H9 (cell line): Measurements from ENCODE around the gene DEPDC5. TPM values are rescaled to one million over a fixed set of nuclear protein-coding genes. Genes with fewer than 3 reads are reported as not detected.

Source experiments
- DNase-seq: peaks from one replicate; pipeline ENCODE4 v3.0.0-alpha.2; 2017
- H2AFZ ChIP-seq: one replicate; pipeline ENCODE4 v1.6.1; 2013; ENCODE audit warnings: mild to moderate bottlenecking, low read length, control low read depth, moderate library complexity
- H2AK5ac ChIP-seq: 2 replicates; pipeline ENCODE4 v1.6.1; 2013; ENCODE audit warnings: low read length, control low read depth, mixed read lengths; ENCODE audit not compliant: insufficient read length
- H2BK120ac ChIP-seq: one replicate; pipeline ENCODE4 v1.6.1; 2013; ENCODE audit warnings: low read depth, mild to moderate bottlenecking, low read length, control low read depth, inconsistent platforms; ENCODE audit not compliant: poor library complexity, severe bottlenecking
- H2BK12ac ChIP-seq: 2 replicates; pipeline ENCODE4 v1.6.1; 2013; ENCODE audit warnings: low read length, control low read depth, mixed read lengths, low read depth; ENCODE audit not compliant: insufficient read length
- H2BK15ac ChIP-seq: 2 replicates; pipeline ENCODE4 v1.6.1; 2013; ENCODE audit warnings: low read depth, low read length, control low read depth
- H2BK20ac ChIP-seq: one replicate; pipeline ENCODE4 v1.6.1; 2013; ENCODE audit warnings: low read depth, mild to moderate bottlenecking, low read length, control low read depth, inconsistent platforms; ENCODE audit not compliant: poor library complexity, severe bottlenecking
- H2BK5ac ChIP-seq: 2 replicates; pipeline ENCODE4 v1.6.1; 2013; ENCODE audit warnings: low read length, control low read depth, mixed read lengths; ENCODE audit not compliant: insufficient read length
- H3K14ac ChIP-seq: 2 replicates; pipeline ENCODE4 v1.6.1; 2013; ENCODE audit warnings: low read length, control low read depth; ENCODE audit not compliant: insufficient read depth
- H3K18ac ChIP-seq: 2 replicates; pipeline ENCODE4 v1.6.1; 2013; ENCODE audit warnings: low read depth, mild to moderate bottlenecking, mixed read lengths, low read length, control low read depth; ENCODE audit not compliant: insufficient read length
- H3K23ac ChIP-seq: 2 replicates; pipeline ENCODE4 v1.6.1; 2013; ENCODE audit warnings: low read length, control low read depth, mixed read lengths, low read depth; ENCODE audit not compliant: insufficient read length
- H3K23me2 ChIP-seq: 2 replicates; pipeline ENCODE4 v1.6.1; 2013; ENCODE audit warnings: low read depth, mild to moderate bottlenecking, mixed read lengths, low read length, control low read depth; ENCODE audit not compliant: insufficient read length, poor library complexity, severe bottlenecking
- H3K27ac ChIP-seq: 2 replicates; pipeline ENCODE4 v1.5.1; 2013; ENCODE audit warnings: low read length, control low read depth, mixed read lengths, low read depth; ENCODE audit not compliant: insufficient read length
- H3K27me3 ChIP-seq: 2 replicates; pipeline ENCODE4 v1.6.1; 2013; ENCODE audit warnings: low read length, control low read depth, inconsistent platforms; ENCODE audit not compliant: insufficient read depth
- H3K4ac ChIP-seq: 2 replicates; pipeline ENCODE4 v1.6.1; 2013; ENCODE audit warnings: low read depth, mild to moderate bottlenecking, control low read depth, inconsistent platforms, low read length, moderate library complexity
- H3K4me1 ChIP-seq: 2 replicates; pipeline ENCODE4 v1.6.1; 2013; ENCODE audit warnings: low read length, control low read depth, inconsistent platforms; ENCODE audit not compliant: insufficient read depth
- H3K4me2 ChIP-seq: 2 replicates; pipeline ENCODE4 v1.6.1; 2013; ENCODE audit warnings: low read length, control low read depth, mixed read lengths; ENCODE audit not compliant: insufficient read length, insufficient read depth
- H3K56ac ChIP-seq: 2 replicates; pipeline ENCODE4 v1.6.1; 2013; ENCODE audit warnings: low read depth, mild to moderate bottlenecking, mixed read lengths, low read length, control low read depth; ENCODE audit not compliant: insufficient read length
- H3K79me1 ChIP-seq: 2 replicates; pipeline ENCODE4 v1.6.1; 2013; ENCODE audit warnings: low read depth, mild to moderate bottlenecking, moderate library complexity, low read length, control low read depth, inconsistent platforms; ENCODE audit not compliant: insufficient read depth, poor library complexity, severe bottlenecking
- H3K79me2 ChIP-seq: 2 replicates; pipeline ENCODE4 v1.6.1; 2013; ENCODE audit warnings: low read length, control low read depth, inconsistent platforms; ENCODE audit not compliant: insufficient read depth
- H3K9ac ChIP-seq: 2 replicates; pipeline ENCODE4 v1.6.1; 2013; ENCODE audit warnings: low read length, control low read depth, mixed read lengths; ENCODE audit not compliant: insufficient read length; ENCODE audit errors: extremely low read depth
- H3K9me3 ChIP-seq: one replicate; pipeline ENCODE4 v1.6.1; 2013; ENCODE audit warnings: low read depth, low read length, inconsistent platforms; ENCODE audit not compliant: control insufficient read depth
- H3T11ph ChIP-seq: one replicate; pipeline ENCODE4 v1.6.1; 2013; ENCODE audit warnings: mild to moderate bottlenecking, low read length, control low read depth, inconsistent platforms
- H4K20me1 ChIP-seq: one replicate; pipeline ENCODE4 v1.6.1; 2013; ENCODE audit not compliant: control insufficient read depth, insufficient read length, insufficient read depth
- H4K5ac ChIP-seq: 2 replicates; pipeline ENCODE4 v1.6.1; 2013; ENCODE audit warnings: low read depth, mild to moderate bottlenecking, mixed read lengths, low read length, control low read depth; ENCODE audit not compliant: insufficient read length
- H4K8ac ChIP-seq: replicated peaks from 2 replicates; pipeline ENCODE4 v1.6.1; 2013; ENCODE audit warnings: low read length, control low read depth, mixed read lengths, low read depth; ENCODE audit not compliant: insufficient read length
- H4K91ac ChIP-seq: 2 replicates; pipeline ENCODE4 v1.6.1; 2013; ENCODE audit warnings: low read depth, mild to moderate bottlenecking, moderate library complexity, mixed read lengths, low read length, control low read depth; ENCODE audit not compliant: insufficient read length
- H3K27ac Mint-ChIP-seq, 3 experiments: 2 replicates in 2 of 3; 3 replicates in 1 of 3; pipeline ENCODE4 v1.8.0; 2020 to 2021; ENCODE audit warnings: mixed read lengths in 3 of 3, mild to moderate bottlenecking in 1 of 3, moderate library complexity in 1 of 3
- H3K27me3 Mint-ChIP-seq: 2 replicates; pipeline ENCODE4 v1.8.0; 2021; ENCODE audit warnings: low read depth, mild to moderate bottlenecking, moderate library complexity, mixed read lengths
- H3K36me3 Mint-ChIP-seq, 3 experiments: 2 replicates in 2 of 3; 3 replicates in 1 of 3; pipeline ENCODE4 v1.8.0; 2020 to 2021; ENCODE audit warnings: low read depth in 3 of 3, mixed read lengths in 3 of 3; ENCODE audit not compliant: insufficient read depth in 1 of 3
- H3K4me1 Mint-ChIP-seq, 2 experiments: 2 replicates each; pipeline ENCODE4 v1.8.0; 2020; ENCODE audit warnings: mixed read lengths in 2 of 2
- H3K4me3 Mint-ChIP-seq, 2 experiments: 2 replicates in 1 of 2; 3 replicates in 1 of 2; pipeline ENCODE4 v1.8.0; 2020 to 2021; ENCODE audit warnings: mild to moderate bottlenecking in 2 of 2, mixed read lengths in 2 of 2, moderate library complexity in 1 of 2
- H3K9me3 Mint-ChIP-seq, 2 experiments: 2 replicates in 1 of 2; 3 replicates in 1 of 2; pipeline ENCODE4 v1.8.0; 2020; ENCODE audit warnings: mild to moderate bottlenecking in 2 of 2, mixed read lengths in 2 of 2, moderate library complexity in 1 of 2
- CTCF ChIP-seq: fragments of 200-600 bp; sonication (generic); conservative IDR thresholded peaks from 3 replicates; pipeline ENCODE4 v1.8.0; 2021; ENCODE audit warnings: antibody characterized with exemption, mild to moderate bottlenecking
- WGBS: extraction: QIAGEN DNeasy Blood & Tissue Kit; methylation state at CpG from one replicate; pipeline ENCODE4 v1.1.7; 2013; ENCODE audit warnings: missing lambda C conversion rate, low lambda C conversion rate, mixed read lengths; ENCODE audit not compliant: insufficient read length; ENCODE audit errors: extremely low coverage; 5-methylcytosine and 5-hydroxymethylcytosine counted together
- total RNA-seq: library from RNA; stranded (reverse); gene quantifications from 2 replicates; pipeline ENCODE4 v1.2.1, GENCODE V29; 2021

The DEPDC5 gene
- total RNA-seq, 1 experiment from 2014 or later, result 29.2 TPM

GRCh38 chr22:31909977-31910376, 156.2 kb downstream of the DEPDC5 start:
- Mint-ChIP-seq H3K27ac (no peak overlapping the region), H3K36me3 (peaks cover 5 to 25% (median 22%) of the 10 kb centered on the region in 3 experiments; a peak in 6 of 7 replicates), H3K27me3 (no peaks in the 10 kb centered on the region), H3K4me1 (no peaks in the 10 kb centered on the region), H3K9me3 (no peaks in the 10 kb centered on the region), H3K4me3 (no peak overlapping the region)
- Histone ChIP-seq H3K18ac (no peak overlapping the region), H4K8ac (no peak overlapping the region), H3K9ac (no peak overlapping the region), H3K23ac (no peak overlapping the region), H3K4me1 (no peaks in the 10 kb centered on the region), H3K79me2 (no peaks in the 10 kb centered on the region), H2AK5ac (no peak overlapping the region), H2BK5ac (no peak overlapping the region), H3K4ac (no peak overlapping the region), H3K27me3 (no peaks in the 10 kb centered on the region), H3K23me2 (no peaks in the 10 kb centered on the region), H3K4me2 (no peak overlapping the region), H2BK20ac (no peak overlapping the region), H3K79me1 (no peaks in the 10 kb centered on the region), H4K91ac (no peak overlapping the region), H3K27ac (no peak overlapping the region), H2BK120ac (no peak overlapping the region), H4K20me1 (no peaks in the 10 kb centered on the region), H3K14ac (no peak overlapping the region), H3K56ac (no peak overlapping the region), H3K9me3 (no peaks in the 10 kb centered on the region), H2BK12ac (no peak overlapping the region), H4K5ac (no peak overlapping the region), H2AFZ (no peak overlapping the region), H3T11ph (no peak overlapping the region), H2BK15ac (no peak overlapping the region)
- TF ChIP-seq CTCF, result no peak
- WGBS, result no CpG with 5 or more reads among the region's 5 CpGs
- DNase-seq, result no peak
